Medulla oblongata (tissue), 1 donor: ENCODE measurements around the gene RANBP3.
"Not testable (repeated sequence)": the region's sequence is repeated elsewhere in the genome, so short reads cannot be mapped to it uniquely, and the experiment has no call there.

Experiments
- DNase-seq: peaks from one replicate; pipeline ENCODE4 v3.0.0-alpha.2; 2015; ENCODE audit errors: extremely low spot score

The RANBP3 gene

GRCh38 chr19:5903624-5904351 is 74.2 kb downstream of the RANBP3 start, which contains the start of gene NDUFA11:
Gene NDUFA11 (minus strand): TSS chr19:5903790. CDS start chr19:5903708, 82 bp downstream.
- peak; percentile 93 for DNase-seq

GRCh38 chr19:5903056-5903623 is 74.8 kb downstream of the RANBP3 start:
- no peak for DNase-seq

GRCh38 chr19:5900976-5901375 is 77.0 kb downstream of the RANBP3 start:
- DNase-seq = no peak

GRCh38 chr19:5899728-5900526 is 78.0 kb downstream of the RANBP3 start:
- DNase-seq = no peak

GRCh38 chr19:5897189-5897969 is 80.6 kb downstream of the RANBP3 start:
- DNase-seq = no peak

- no peak for DNase-seq
These were observed 81.4 kb downstream of the RANBP3 start for GRCh38 chr19:5896365-5897076.

GRCh38 chr19:5895890-5896289 is 82.0 kb downstream of the RANBP3 start:
- DNase-seq = no peak

GRCh38 chr19:5895409-5895808 is 82.5 kb downstream of the RANBP3 start:
- no peak for DNase-seq

GRCh38 chr19:5894704-5895349 is 83.1 kb downstream of the RANBP3 start:
- DNase-seq = no peak

- DNase-seq = no peak
These were observed 83.8 kb downstream of the RANBP3 start for GRCh38 chr19:5893907-5894703.

GRCh38 chr19:5893296-5893903 is 84.5 kb downstream of the RANBP3 start:
- no peak for DNase-seq

- no peak for DNase-seq
These were observed 85.1 kb downstream of the RANBP3 start for GRCh38 chr19:5892772-5893275.

GRCh38 chr19:5891938-5892771 is 85.8 kb downstream of the RANBP3 start:
- no peak for DNase-seq

- DNase-seq = no peak
These were observed 86.4 kb downstream of the RANBP3 start for GRCh38 chr19:5891572-5891937.

GRCh38 chr19:5890099-5890498 is 87.8 kb downstream of the RANBP3 start:
- DNase-seq = no peak

- no peak for DNase-seq
These were observed 88.5 kb downstream of the RANBP3 start for GRCh38 chr19:5889288-5889971.

GRCh38 chr19:5884065-5884811 is 93.7 kb downstream of the RANBP3 start:
- DNase-seq = not testable (repeated sequence)
